ENCODE data around the gene EIF3L. TPM values are rescaled to one million over a fixed set of nuclear protein-coding genes. Genes with fewer than 3 reads are reported as not detected.

Gene EIF3L
- total and polyA plus RNA-seq, 8 donors = 310 to 1,258 (median 1,142) TPM

- DNase-seq (no peak), ATAC-seq (no peak)
- Histone ChIP-seq H3K4me3 (no peak overlapping the region), H3K9me3 (no peaks in the 10 kb centered on the region), H3K4me1 (peaks cover 0 to 12% of the 10 kb centered on the region in 2 donors), H3K27me3 (no peaks in the 10 kb centered on the region), H3K27ac (no peak overlapping the region), H3K36me3 (peaks cover 0 to 97% of the 10 kb centered on the region in 2 donors)
- intact Hi-C loops (cut with DNase I) = no loop called here
- TF ChIP-seq CTCF (IDR thresholded peaks at IDR 0.05) = no peak
Measured at GRCh38 chr22:37923927-37924326, 74.7 kb downstream of the EIF3L start.

- Histone ChIP-seq H3K36me3 (peaks cover 0 to 97% of the 10 kb centered on the region in 2 donors), H3K27me3 (no peaks in the 10 kb centered on the region), H3K4me1 (peaks cover 0 to 11% of the 10 kb centered on the region in 2 donors), H3K27ac (no peak overlapping the region), H3K4me3 (no peak overlapping the region), H3K9me3 (no peaks in the 10 kb centered on the region)
- intact Hi-C loops (cut with DNase I) = no loop called here
- ATAC-seq (no peak), DNase-seq (no peak)
- no peak for TF ChIP-seq CTCF (IDR thresholded peaks at IDR 0.05)
Measured at GRCh38 chr22:37924386-37925065, 75.3 kb downstream of the EIF3L start.

GRCh38 chr22:37925330-37925729 is 76.1 kb downstream of the EIF3L start:
- H3K4me1 ChIP-seq = peaks cover 0 to 11% of the 10 kb centered on the region in 2 donors
- H3K27ac ChIP-seq = no peak overlapping the region
- no peaks in the 10 kb centered on the region for H3K9me3 ChIP-seq
- no peaks in the 10 kb centered on the region for H3K27me3 ChIP-seq
- ATAC-seq (no peak), DNase-seq (no peak)
- H3K36me3 ChIP-seq = peaks cover 0 to 99% of the 10 kb centered on the region in 2 donors
- TF ChIP-seq CTCF (IDR thresholded peaks at IDR 0.05) = no peak
- intact Hi-C loops (cut with DNase I) = no loop called here
- H3K4me3 ChIP-seq = no peak overlapping the region

- Histone ChIP-seq H3K4me3 (no peak overlapping the region), H3K27ac (no peak overlapping the region), H3K36me3 (peaks cover 0 to 97% of the 10 kb centered on the region in 2 donors), H3K27me3 (no peaks in the 10 kb centered on the region), H3K9me3 (no peaks in the 10 kb centered on the region), H3K4me1 (peaks cover 4 to 12% of the 10 kb centered on the region in 2 donors)
- no peak for TF ChIP-seq CTCF (IDR thresholded peaks at IDR 0.05)
- no peak for ATAC-seq
- no peak for DNase-seq
- intact Hi-C loops (cut with DNase I) = no loop called here
Measured at GRCh38 chr22:37925767-37926166, 76.5 kb downstream of the EIF3L start.

GRCh38 chr22:37926358-37926757 is 77.1 kb downstream of the EIF3L start:
- no peak for TF ChIP-seq CTCF (IDR thresholded peaks at IDR 0.05)
- no peak for DNase-seq
- intact Hi-C loops (cut with DNase I) = no loop called here
- Histone ChIP-seq H3K4me1 (peaks cover 8 to 18% of the 10 kb centered on the region in 2 donors), H3K4me3 (no peak overlapping the region), H3K36me3 (peaks cover 0 to 93% of the 10 kb centered on the region in 2 donors), H3K9me3 (no peaks in the 10 kb centered on the region), H3K27me3 (no peaks in the 10 kb centered on the region), H3K27ac (no peak overlapping the region)
- ATAC-seq = no peak
